ENCODE measurements around the gene MAB21L3. TPM values are rescaled to one million over a fixed set of nuclear protein-coding genes. Genes with fewer than 3 reads are reported as not detected.
A peak's percentile ranks its signal among the peaks of the same experiment; 100 is the strongest.

The MAB21L3 gene
- total RNA-seq, 1 experiment from 2014 or later: 0.21 TPM

- Mint-ChIP-seq H3K4me1 (ENCODE audit: low read depth, unreplicated experiment) (peaks cover 27% of the 10 kb centered on the region), H3K36me3 (ENCODE audit: insufficient read depth, unreplicated experiment) (no peaks in the 10 kb centered on the region), H3K4me3 (ENCODE audit: low read depth, unreplicated experiment) (peak overlapping the region; percentile 45), H3K9me3 (ENCODE audit: low read depth, unreplicated experiment) (no peaks in the 10 kb centered on the region), H3K27ac (ENCODE audit: unreplicated experiment) (no peak overlapping the region), H3K27me3 (ENCODE audit: unreplicated experiment) (no peaks in the 10 kb centered on the region)
- peak; percentile 70 for TF ChIP-seq CTCF (IDR thresholded peaks at IDR 0.05; ENCODE audit: unreplicated experiment)
- intact Hi-C loops (cut with micrococcal nuclease; ENCODE audit: unreplicated experiment): loop anchor here (5.0 kb wide), 1 partner anchor 220 kb away; the partner anchor contains the start of gene ATP1A1
- no TSS peak for BruUV-seq (replicated peaks)
- CTCF ChIA-PET: interaction anchor here (0.7 to 0.9 kb wide), 2 partner anchors 334 to 347 kb away, joined by 4 to 5 read pairs; no protein-coding TSS in a partner anchor
- peak; percentile 76 for DNase-seq
These were observed 40.8 kb downstream of the MAB21L3 start for GRCh38 chr1:116151739-116152576.

- Mint-ChIP-seq H3K27ac (ENCODE audit: unreplicated experiment) (no peak overlapping the region), H3K4me3 (ENCODE audit: low read depth, unreplicated experiment) (peak overlapping the region; percentile 45), H3K4me1 (ENCODE audit: low read depth, unreplicated experiment) (peaks cover 27% of the 10 kb centered on the region), H3K27me3 (ENCODE audit: unreplicated experiment) (no peaks in the 10 kb centered on the region), H3K36me3 (ENCODE audit: insufficient read depth, unreplicated experiment) (no peaks in the 10 kb centered on the region), H3K9me3 (ENCODE audit: low read depth, unreplicated experiment) (no peaks in the 10 kb centered on the region)
- DNase-seq: no peak
- no peak for TF ChIP-seq CTCF (IDR thresholded peaks at IDR 0.05; ENCODE audit: unreplicated experiment)
- no TSS peak for BruUV-seq (replicated peaks)
- intact Hi-C loops (cut with micrococcal nuclease; ENCODE audit: unreplicated experiment): loop anchor here (5.0 kb wide), 1 partner anchor 220 kb away; the partner anchor contains the start of gene ATP1A1
- CTCF ChIA-PET: interaction anchor here (0.7 to 0.9 kb wide), 2 partner anchors 333 to 346 kb away, joined by 4 to 5 read pairs; no protein-coding TSS in a partner anchor
These were observed 41.4 kb downstream of the MAB21L3 start for GRCh38 chr1:116152577-116152943.

DNA sequence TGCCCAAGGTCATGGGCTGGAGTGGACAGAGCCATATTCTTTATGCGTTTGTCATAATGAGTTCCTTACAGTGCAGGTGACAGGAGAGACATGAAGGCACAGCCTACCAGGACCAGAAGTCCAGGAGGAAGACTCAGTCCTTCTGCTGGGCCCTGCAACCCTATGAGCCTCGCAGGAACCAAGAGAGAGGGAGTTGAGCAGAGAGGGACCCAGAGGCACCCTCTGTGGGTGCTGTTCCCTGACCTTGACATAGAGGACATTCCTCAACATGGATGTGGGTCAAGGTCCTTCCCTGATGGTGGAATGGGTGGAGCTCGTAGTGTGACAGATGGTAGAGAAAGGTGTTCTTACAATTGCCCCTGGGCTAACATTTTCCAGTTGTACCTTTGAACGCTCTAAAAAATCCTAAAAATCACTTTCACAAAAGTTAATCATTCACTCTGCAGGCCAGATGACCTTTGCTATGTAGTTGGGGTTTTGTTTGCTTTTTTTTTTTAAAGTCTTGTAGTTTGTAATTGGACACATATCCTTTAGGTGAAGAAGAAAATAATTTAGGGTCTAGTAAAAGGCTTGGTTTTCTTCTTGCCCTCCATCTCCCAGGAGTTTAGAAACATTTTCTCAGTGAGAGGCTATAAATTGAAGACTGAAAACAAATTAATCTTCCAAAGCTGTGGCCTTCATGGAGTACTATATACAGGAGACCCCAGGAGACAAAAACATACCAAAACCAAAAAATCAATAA is 41.9 kb downstream of the MAB21L3 start:
- CTCF ChIA-PET: interaction anchor here (0.7 kb wide), 1 partner anchor 227 kb away, joined by 3 read pairs; no protein-coding TSS in a partner anchor
- no peaks in the 10 kb centered on the region for H3K36me3 Mint-ChIP-seq (ENCODE audit: insufficient read depth, unreplicated experiment)

More for the DNA sequence above, 41.9 kb downstream of the MAB21L3 start:
- intact Hi-C loops (cut with micrococcal nuclease; ENCODE audit: unreplicated experiment): loop anchor here (5.0 kb wide), 1 partner anchor 219 kb away; the partner anchor contains the start of gene ATP1A1
- TF ChIP-seq CTCF (IDR thresholded peaks at IDR 0.05; ENCODE audit: unreplicated experiment): no peak
- no TSS peak for BruUV-seq (replicated peaks)
- Mint-ChIP-seq H3K4me1 (ENCODE audit: low read depth, unreplicated experiment) (peaks cover 27% of the 10 kb centered on the region), H3K27ac (ENCODE audit: unreplicated experiment) (no peak overlapping the region), H3K9me3 (ENCODE audit: low read depth, unreplicated experiment) (no peaks in the 10 kb centered on the region), H3K27me3 (ENCODE audit: unreplicated experiment) (no peaks in the 10 kb centered on the region), H3K4me3 (ENCODE audit: low read depth, unreplicated experiment) (peak overlapping the region; percentile 45)
- no peak for DNase-seq

Data from Calu3 (cell line).